Activated CD8-positive, alpha-beta T cell treated with anti-CD3 and anti-CD28 coated beads for 36 hours (primary cell): ENCODE measurements around the gene KHNYN. TPM values are rescaled to one million over a fixed set of nuclear protein-coding genes. Genes with fewer than 3 reads are reported as not detected.

Experiments used
- ATAC-seq: fragments of 200-7000 bp; cut with Tn5 transposase; one replicate; pipeline ENCODE4 v1.10.0; 2021; ENCODE audit warnings: mild to moderate bottlenecking, moderate library complexity
- CTCF ChIA-PET: fragments of 350-600 bp; sonication (Branson Sonifier 250); formaldehyde crosslinking; loops from one replicate; lab custom pipeline; 2021; ENCODE audit warnings: antibody characterized with exemption; lab: Charles Lee
- POLR2A ChIA-PET: fragments of 350-600 bp; sonication (Branson Sonifier 250); formaldehyde crosslinking; loops from one replicate; lab custom pipeline; 2021; ENCODE audit warnings: antibody characterized with exemption; lab: Charles Lee
- DNase-seq: peaks from one replicate; pipeline ENCODE4 v3.0.0-alpha.2; 2020
- H3K27ac Mint-ChIP-seq: one replicate; pipeline ENCODE4 v1.8.0; 2021; ENCODE audit warnings: mild to moderate bottlenecking, mixed read lengths
- H3K27me3 Mint-ChIP-seq: one replicate; pipeline ENCODE4 v1.8.0; 2021; ENCODE audit warnings: mixed read lengths
- H3K36me3 Mint-ChIP-seq: one replicate; pipeline ENCODE4 v1.8.0; 2021; ENCODE audit warnings: low read depth, mixed read lengths
- H3K4me1 Mint-ChIP-seq: one replicate; pipeline ENCODE4 v1.8.0; 2021; ENCODE audit warnings: low read depth, mixed read lengths
- H3K4me3 Mint-ChIP-seq: one replicate; pipeline ENCODE4 v1.8.0; 2021; ENCODE audit warnings: mild to moderate bottlenecking, moderate library complexity, mixed read lengths
- H3K9me3 Mint-ChIP-seq: one replicate; pipeline ENCODE4 v1.8.0; 2021; ENCODE audit warnings: mixed read lengths
- intact Hi-C: fragments of 100-400 bp; cut with micrococcal nuclease; formaldehyde crosslinking; loops from one replicate; pipeline ENCODE4 v1.10.0; 2022
- total RNA-seq, 2 experiments: library from RNA; stranded (reverse); gene quantifications; one replicate each; pipeline ENCODE4 v1.2.3, GENCODE V29; 2021
- TF ChIP-seq, protein P1 (sequence below): fragments of 200-600 bp; IDR thresholded peaks from one replicate; pipeline ENCODE4 v1.8.0; 2022; ENCODE audit warnings: antibody characterized with exemption, mild to moderate bottlenecking

Gene KHNYN
- total RNA-seq, 2 experiments from 2014 or later: 47.5 to 51.7 TPM

DNA sequence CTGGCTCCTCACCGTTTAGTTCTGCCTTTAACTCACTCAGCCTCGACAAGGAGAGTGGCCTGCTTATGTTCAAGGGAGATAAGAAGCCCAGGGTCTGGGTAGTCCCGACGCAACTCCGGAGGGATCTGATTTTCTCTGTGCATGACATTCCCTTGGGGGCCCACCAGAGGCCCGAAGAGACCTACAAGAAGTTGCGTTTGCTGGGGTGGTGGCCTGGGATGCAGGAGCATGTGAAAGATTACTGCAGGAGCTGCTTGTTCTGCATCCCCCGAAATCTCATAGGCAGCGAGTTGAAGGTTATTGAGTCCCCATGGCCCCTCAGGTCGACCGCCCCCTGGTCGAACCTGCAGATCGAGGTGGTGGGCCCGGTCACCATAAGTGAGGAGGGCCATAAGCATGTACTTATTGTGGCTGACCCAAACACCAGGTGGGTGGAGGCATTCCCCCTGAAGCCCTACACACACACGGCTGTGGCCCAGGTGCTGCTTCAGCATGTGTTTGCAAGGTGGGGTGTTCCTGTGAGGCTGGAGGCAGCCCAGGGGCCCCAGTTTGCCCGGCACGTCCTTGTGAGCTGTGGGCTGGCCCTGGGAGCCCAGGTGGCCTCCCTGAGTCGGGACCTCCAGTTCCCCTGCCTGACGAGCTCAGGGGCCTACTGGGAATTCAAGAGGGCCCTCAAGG lies 13.4 kb upstream of the KHNYN start:
- H3K4me3 Mint-ChIP-seq: no peak overlapping the region
- intact Hi-C loops: no loop called here
- ATAC-seq: no peak

DNA sequence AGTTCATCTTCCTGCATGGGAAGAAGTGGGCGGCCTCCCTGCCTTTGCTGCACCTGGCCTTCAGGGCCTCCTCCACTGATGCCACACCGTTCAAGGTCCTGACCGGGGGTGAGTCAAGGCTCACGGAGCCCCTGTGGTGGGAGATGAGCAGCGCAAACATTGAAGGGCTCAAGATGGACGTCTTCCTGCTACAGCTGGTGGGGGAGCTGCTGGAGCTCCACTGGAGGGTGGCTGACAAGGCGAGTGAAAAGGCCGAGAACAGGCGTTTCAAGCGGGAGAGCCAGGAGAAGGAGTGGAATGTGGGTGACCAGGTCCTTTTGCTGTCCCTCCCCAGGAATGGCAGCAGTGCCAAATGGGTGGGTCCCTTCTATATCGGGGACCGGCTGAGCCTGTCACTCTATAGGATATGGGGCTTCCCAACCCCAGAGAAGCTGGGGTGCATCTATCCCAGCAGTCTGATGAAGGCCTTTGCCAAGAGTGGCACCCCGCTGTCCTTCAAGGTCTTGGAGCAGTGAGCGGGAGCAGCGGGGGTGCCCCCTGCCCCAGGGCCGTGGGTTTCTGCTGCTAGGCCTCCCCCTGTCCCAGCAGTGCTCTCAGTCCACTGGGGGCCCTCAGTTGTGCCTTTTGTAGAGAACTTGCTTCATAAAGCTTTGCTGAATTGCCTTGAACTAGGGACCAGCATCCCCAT lies 12.7 kb upstream of the KHNYN start:
- no peak for DNase-seq
- intact Hi-C loops: no loop called here
- POLR2A ChIA-PET: interaction anchor here (0.6 to 0.8 kb wide), 2 partner anchors 14 to 568 kb away, joined by 3 read pairs; no protein-coding TSS in a partner anchor

More for the DNA sequence above, 13.4 kb upstream of the KHNYN start:
- no peaks in the 10 kb centered on the region for H3K4me1 Mint-ChIP-seq
- DNase-seq: no peak
- no peak overlapping the region for H3K27ac Mint-ChIP-seq
- peaks cover 2% of the 10 kb centered on the region for H3K27me3 Mint-ChIP-seq
- H3K36me3 Mint-ChIP-seq: no peaks in the 10 kb centered on the region
- TF ChIP-seq, protein P1, sequence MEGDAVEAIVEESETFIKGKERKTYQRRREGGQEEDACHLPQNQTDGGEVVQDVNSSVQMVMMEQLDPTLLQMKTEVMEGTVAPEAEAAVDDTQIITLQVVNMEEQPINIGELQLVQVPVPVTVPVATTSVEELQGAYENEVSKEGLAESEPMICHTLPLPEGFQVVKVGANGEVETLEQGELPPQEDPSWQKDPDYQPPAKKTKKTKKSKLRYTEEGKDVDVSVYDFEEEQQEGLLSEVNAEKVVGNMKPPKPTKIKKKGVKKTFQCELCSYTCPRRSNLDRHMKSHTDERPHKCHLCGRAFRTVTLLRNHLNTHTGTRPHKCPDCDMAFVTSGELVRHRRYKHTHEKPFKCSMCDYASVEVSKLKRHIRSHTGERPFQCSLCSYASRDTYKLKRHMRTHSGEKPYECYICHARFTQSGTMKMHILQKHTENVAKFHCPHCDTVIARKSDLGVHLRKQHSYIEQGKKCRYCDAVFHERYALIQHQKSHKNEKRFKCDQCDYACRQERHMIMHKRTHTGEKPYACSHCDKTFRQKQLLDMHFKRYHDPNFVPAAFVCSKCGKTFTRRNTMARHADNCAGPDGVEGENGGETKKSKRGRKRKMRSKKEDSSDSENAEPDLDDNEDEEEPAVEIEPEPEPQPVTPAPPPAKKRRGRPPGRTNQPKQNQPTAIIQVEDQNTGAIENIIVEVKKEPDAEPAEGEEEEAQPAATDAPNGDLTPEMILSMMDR: no peak
- ChIA-PET POLR2A (interaction anchor here (0.8 kb wide), 1 partner anchor 15 kb away, joined by 3 read pairs; no protein-coding TSS in a partner anchor), CTCF (interaction anchor here (1.7 to 7.0 kb wide), 2 partner anchors 21 to 83 kb away, joined by 6 to 33 read pairs; no protein-coding TSS in a partner anchor)
- no peaks in the 10 kb centered on the region for H3K9me3 Mint-ChIP-seq

DNA sequence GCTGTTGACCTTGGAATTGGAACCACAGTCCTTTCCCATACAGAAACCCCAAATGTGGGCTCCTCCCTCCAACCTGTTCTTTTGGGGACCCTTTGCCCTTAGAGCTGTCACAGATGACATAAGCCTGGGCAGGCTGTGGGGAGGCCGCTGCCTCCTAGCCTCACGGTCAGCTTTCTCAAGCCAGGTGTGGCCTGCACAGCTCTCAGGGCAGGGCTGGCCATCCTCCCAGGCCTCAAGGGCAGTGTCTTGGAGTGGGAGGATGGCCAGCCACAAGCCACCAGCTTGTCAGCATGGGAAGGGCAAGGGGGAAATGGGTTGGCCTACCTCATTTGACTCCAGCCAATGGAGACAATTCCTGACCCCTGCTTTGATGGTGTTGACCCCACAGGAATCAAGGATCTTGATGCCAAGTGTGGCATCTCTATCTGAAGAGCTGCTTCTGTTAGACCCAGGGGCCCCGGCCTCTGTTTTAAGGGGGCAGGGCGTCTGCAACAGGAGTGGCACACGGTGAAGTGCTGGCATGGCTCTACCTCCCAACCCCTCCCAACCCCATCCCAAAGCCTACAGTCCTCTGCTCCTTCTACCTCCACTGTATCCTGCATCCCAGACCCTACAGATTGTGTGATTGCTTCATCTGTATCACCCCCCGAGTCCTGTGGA lies 11.8 kb upstream of the KHNYN start:
- Mint-ChIP-seq H3K4me1 (no peaks in the 10 kb centered on the region), H3K36me3 (no peaks in the 10 kb centered on the region), H3K9me3 (no peaks in the 10 kb centered on the region), H3K4me3 (no peak overlapping the region), H3K27ac (no peak overlapping the region), H3K27me3 (peaks cover 2% of the 10 kb centered on the region)
- TF ChIP-seq, protein P1: no peak
- ChIA-PET CTCF (interaction anchor here (1.0 to 6.7 kb wide), 5 partner anchors 9 to 81 kb away, joined by 3 to 43 read pairs (median 6); partner anchors contain the start of genes CBLN3 and KHNYN), POLR2A (interaction anchor here (0.6 to 2.6 kb wide), 2 partner anchors 13 to 569 kb away, joined by 3 to 13 read pairs; partner anchors contain the start of gene KHNYN)
- no peak for DNase-seq
- ATAC-seq: no peak
- intact Hi-C loops: no loop called here

More for the DNA sequence above, 12.7 kb upstream of the KHNYN start:
- peaks cover 2% of the 10 kb centered on the region for H3K27me3 Mint-ChIP-seq
- CTCF ChIA-PET: interaction anchor here (1.3 to 7.0 kb wide), 3 partner anchors 10 to 83 kb away, joined by 3 to 33 read pairs (median 6); no protein-coding TSS in a partner anchor
- ATAC-seq: no peak
- H3K9me3 Mint-ChIP-seq: no peaks in the 10 kb centered on the region
- H3K36me3 Mint-ChIP-seq: no peaks in the 10 kb centered on the region
- no peaks in the 10 kb centered on the region for H3K4me1 Mint-ChIP-seq
- TF ChIP-seq, protein P1: no peak
- H3K27ac Mint-ChIP-seq: no peak overlapping the region
- H3K4me3 Mint-ChIP-seq: no peak overlapping the region

DNA sequence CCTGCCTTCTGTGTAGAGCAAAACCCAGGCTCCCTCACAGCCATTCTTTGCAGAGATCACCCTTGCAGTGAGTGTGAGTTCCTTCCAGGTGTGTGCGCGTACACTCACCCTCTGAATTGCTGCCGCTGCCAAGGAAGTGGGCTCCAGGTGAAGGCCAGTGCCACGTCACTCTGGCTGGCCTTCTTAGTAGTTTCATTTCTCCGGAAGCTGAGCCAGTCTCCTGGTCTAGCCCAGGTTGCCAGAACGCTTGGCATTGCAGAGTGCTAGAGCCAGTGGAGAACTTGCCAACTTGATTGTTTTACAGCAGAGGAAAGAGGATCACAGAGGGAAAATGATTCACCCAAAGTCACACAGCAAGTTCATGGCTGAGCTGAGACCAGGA lies 11.3 kb upstream of the KHNYN start:
- intact Hi-C loops: no loop called here
- ATAC-seq: no peak
- ChIA-PET POLR2A (interaction anchor here (2.6 kb wide), 1 partner anchor 12 kb away, joined by 13 read pairs; the partner anchor contains the start of gene KHNYN), CTCF (interaction anchor here (1.0 to 6.7 kb wide), 6 partner anchors 9 to 110 kb away, joined by 3 to 43 read pairs (median 4); partner anchors contain the start of genes CBLN3, CIDEB and KHNYN)
- Mint-ChIP-seq H3K4me3 (no peak overlapping the region), H3K36me3 (no peaks in the 10 kb centered on the region), H3K27ac (no peak overlapping the region), H3K27me3 (peaks cover 2% of the 10 kb centered on the region), H3K9me3 (no peaks in the 10 kb centered on the region), H3K4me1 (no peaks in the 10 kb centered on the region)
- TF ChIP-seq, protein P1: no peak
- DNase-seq: no peak
